Loucy (cell line): Measurements from ENCODE around the gene SYNE2.

Experiments
- H2AFZ ChIP-seq: fragments of 200-600 bp; sonication (generic); 2 replicates; pipeline ENCODE4 v1.6.0; 2016; ENCODE audit warnings: antibody characterized with exemption, mild to moderate bottlenecking, low read length, moderate library complexity
- H3F3A ChIP-seq: fragments of 200-600 bp; 2 replicates; pipeline ENCODE4 v1.6.0; 2016; ENCODE audit warnings: antibody characterized with exemption, low read depth, mild to moderate bottlenecking
- H3K27me3 ChIP-seq: fragments of 200-600 bp; sonication (generic); 2 replicates; pipeline ENCODE4 v1.6.1; 2014; ENCODE audit warnings: low read length, mild to moderate bottlenecking; ENCODE audit not compliant: insufficient read depth, poor library complexity, severe bottlenecking
- H3K36me3 ChIP-seq: fragments of 200-600 bp; sonication (generic); 2 replicates; pipeline ENCODE4 v1.6.1; 2016; ENCODE audit warnings: low read length; ENCODE audit not compliant: insufficient read depth
- H3K4me1 ChIP-seq: fragments of 200-600 bp; sonication (generic); 2 replicates; pipeline ENCODE4 v1.5.1; 2014; ENCODE audit warnings: low read length, mild to moderate bottlenecking; ENCODE audit not compliant: insufficient read depth, poor library complexity, severe bottlenecking
- H3K4me2 ChIP-seq: fragments of 200-600 bp; sonication (generic); 2 replicates; pipeline ENCODE4 v1.6.0; 2014; ENCODE audit warnings: antibody characterized with exemption, low read length, low read depth, mild to moderate bottlenecking; ENCODE audit not compliant: poor library complexity, severe bottlenecking
- H3K4me3 ChIP-seq: fragments of 200-600 bp; sonication (generic); 2 replicates; pipeline ENCODE4 v1.5.1; 2014; ENCODE audit warnings: low read length, mild to moderate bottlenecking, mixed read lengths; ENCODE audit not compliant: poor library complexity, severe bottlenecking
- H3K79me2 ChIP-seq: fragments of 200-600 bp; sonication (generic); 2 replicates; pipeline ENCODE4 v1.6.1; 2014; ENCODE audit warnings: low read length; ENCODE audit not compliant: insufficient read depth
- H3K9ac ChIP-seq: fragments of 200-600 bp; sonication (generic); 2 replicates; pipeline ENCODE4 v1.6.0; 2014; ENCODE audit warnings: mild to moderate bottlenecking, low read depth, low read length, moderate library complexity; ENCODE audit not compliant: poor library complexity, severe bottlenecking
- H3K9me2 ChIP-seq: fragments of 200-600 bp; sonication (generic); replicated peaks from 2 replicates; pipeline ENCODE4 v1.6.1; 2016; ENCODE audit warnings: low read depth, low read length, mixed read lengths
- H3K9me3 ChIP-seq: fragments of 200-600 bp; sonication (generic); 2 replicates; pipeline ENCODE4 v1.6.1; 2014; ENCODE audit warnings: mild to moderate bottlenecking, antibody characterized with exemption, low read length, low read depth; ENCODE audit not compliant: insufficient read depth
- H4K20me1 ChIP-seq: fragments of 200-600 bp; sonication (generic); 2 replicates; pipeline ENCODE4 v1.6.0; 2014; ENCODE audit warnings: antibody characterized with exemption, low read length, mild to moderate bottlenecking; ENCODE audit not compliant: insufficient read depth, poor library complexity, severe bottlenecking
- CTCF ChIP-seq: fragments of 200-600 bp; sonication (generic); conservative IDR thresholded peaks from 2 replicates; pipeline ENCODE4 v1.5.1; 2014; ENCODE audit warnings: mild to moderate bottlenecking, antibody characterized with exemption, low read length
- EZH2phosphoT487 ChIP-seq: fragments of 200-600 bp; IDR thresholded peaks from 2 replicates; pipeline ENCODE4 v1.6.1; 2018; ENCODE audit warnings: antibody characterized with exemption, mild to moderate bottlenecking, moderate library complexity, borderline replicate concordance

Gene SYNE2

GRCh38 chr14:63938198-63939005 lies 85.6 kb downstream of the SYNE2 start:
- Histone ChIP-seq H3K4me2 (no peak overlapping the region), H3K9me2 (no peaks in the 10 kb centered on the region), H3K4me1 (peaks cover 22% of the 10 kb centered on the region), H2AFZ (no peak overlapping the region), H4K20me1 (no peaks in the 10 kb centered on the region), H3K36me3 (peaks cover 9% of the 10 kb centered on the region; the same call in 1 of the 2 replicates), H3K9ac (no peak overlapping the region), H3K27me3 (no peaks in the 10 kb centered on the region), H3F3A (no peaks in the 10 kb centered on the region), H3K79me2 (no peaks in the 10 kb centered on the region), H3K9me3 (no peaks in the 10 kb centered on the region), H3K4me3 (no peak overlapping the region)
- TF ChIP-seq CTCF = no peak
- no peak for TF ChIP-seq EZH2phosphoT487

- Histone ChIP-seq H3K36me3 (peaks cover 9% of the 10 kb centered on the region; the same call in 1 of the 2 replicates), H3K79me2 (no peaks in the 10 kb centered on the region), H2AFZ (no peak overlapping the region), H3K4me3 (no peak overlapping the region), H3K9me3 (no peaks in the 10 kb centered on the region), H3K9ac (no peak overlapping the region), H4K20me1 (no peaks in the 10 kb centered on the region), H3K9me2 (no peaks in the 10 kb centered on the region), H3F3A (no peaks in the 10 kb centered on the region), H3K4me1 (peaks cover 22% of the 10 kb centered on the region), H3K4me2 (no peak overlapping the region), H3K27me3 (no peaks in the 10 kb centered on the region)
- no peak for TF ChIP-seq EZH2phosphoT487
- no peak for TF ChIP-seq CTCF
These were observed 86.1 kb downstream of the SYNE2 start for GRCh38 chr14:63939006-63939270.

- Histone ChIP-seq H3K4me2 (no peak overlapping the region), H3F3A (no peaks in the 10 kb centered on the region), H3K36me3 (peaks cover 9% of the 10 kb centered on the region; the same call in 1 of the 2 replicates), H3K27me3 (no peaks in the 10 kb centered on the region), H2AFZ (no peak overlapping the region), H3K9me2 (no peaks in the 10 kb centered on the region), H3K9ac (no peak overlapping the region), H3K9me3 (no peaks in the 10 kb centered on the region), H3K4me1 (peaks cover 22% of the 10 kb centered on the region), H3K4me3 (no peak overlapping the region), H3K79me2 (no peaks in the 10 kb centered on the region), H4K20me1 (no peaks in the 10 kb centered on the region)
- TF ChIP-seq EZH2phosphoT487 (no peak), CTCF (no peak)
These were observed 87.6 kb downstream of the SYNE2 start for GRCh38 chr14:63940387-63940786.
